Activated T-cell treated with anti-CD3 and anti-CD28 coated beads, Interleukin-2, amount 50 U/mL, for 4 hours (primary cell): ENCODE data around the gene B3GAT1. TPM values are rescaled to one million over a fixed set of nuclear protein-coding genes. Genes with fewer than 3 reads are reported as not detected.

Experiments used
- ATAC-seq, 2 donors: fragments of 200-7000 bp; cut with Tn5 transposase; one replicate each; pipeline ENCODE4 v1.10.0; 2021
- DNase-seq: peaks from one replicate; pipeline ENCODE4 v3.0.0-alpha.2; 2020
- H3K27me3 Mint-ChIP-seq: one replicate; pipeline ENCODE4 v1.8.0; 2021; ENCODE audit warnings: low read depth, mixed read lengths
- H3K36me3 Mint-ChIP-seq: one replicate; pipeline ENCODE4 v1.8.0; 2022; ENCODE audit warnings: mixed read lengths; ENCODE audit not compliant: insufficient read depth
- H3K4me1 Mint-ChIP-seq: one replicate; pipeline ENCODE4 v1.8.0; 2021; ENCODE audit warnings: low read depth, mixed read lengths
- H3K4me3 Mint-ChIP-seq: one replicate; pipeline ENCODE4 v1.8.0; 2021; ENCODE audit warnings: mild to moderate bottlenecking, moderate library complexity, mixed read lengths
- H3K9me3 Mint-ChIP-seq: one replicate; pipeline ENCODE4 v1.8.0; 2021; ENCODE audit warnings: mixed read lengths
- total RNA-seq, 3 donors: library from RNA; stranded (reverse); gene quantifications; one replicate each; pipeline ENCODE4 v1.2.1, GENCODE V29; 2021

B3GAT1 gene
- total RNA-seq, 3 donors from 2014 or later = 0.05 to 0.50 (median 0.33) TPM

GRCh38 chr11:134432776-134433175 is 20.7 kb upstream of the B3GAT1 start:
- H3K27me3 Mint-ChIP-seq = peaks cover 18% of the 10 kb centered on the region
- no peak for DNase-seq
- H3K9me3 Mint-ChIP-seq = no peaks in the 10 kb centered on the region
- H3K36me3 Mint-ChIP-seq = no peaks in the 10 kb centered on the region
- H3K4me3 Mint-ChIP-seq = no peak overlapping the region
- ATAC-seq = no peak
- H3K4me1 Mint-ChIP-seq = no peaks in the 10 kb centered on the region

DNA sequence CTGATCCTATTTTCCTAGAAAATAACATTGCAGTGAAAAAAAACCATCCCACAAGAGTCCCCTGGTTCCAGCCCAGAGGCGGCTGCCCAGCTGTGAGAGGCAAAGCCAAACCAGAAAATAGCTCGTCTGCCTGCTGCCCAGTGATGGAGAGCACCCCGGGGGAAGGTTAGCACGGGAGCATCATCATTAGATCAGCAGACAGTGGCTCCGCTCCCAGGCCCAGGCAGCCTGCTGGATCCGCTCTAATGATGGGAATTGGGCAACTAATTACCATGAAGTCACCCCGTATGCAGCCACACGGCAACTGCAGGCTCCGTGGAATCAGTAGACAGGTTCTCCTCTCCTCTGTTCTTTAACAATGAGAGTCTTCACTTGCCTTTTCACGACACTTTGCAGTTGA is 17.1 kb upstream of the B3GAT1 start:
- Mint-ChIP-seq H3K9me3 (no peaks in the 10 kb centered on the region), H3K27me3 (peaks cover 18% of the 10 kb centered on the region), H3K4me3 (no peak overlapping the region), H3K36me3 (no peaks in the 10 kb centered on the region), H3K4me1 (no peaks in the 10 kb centered on the region)
- ATAC-seq = no peak
- no peak for DNase-seq

DNA sequence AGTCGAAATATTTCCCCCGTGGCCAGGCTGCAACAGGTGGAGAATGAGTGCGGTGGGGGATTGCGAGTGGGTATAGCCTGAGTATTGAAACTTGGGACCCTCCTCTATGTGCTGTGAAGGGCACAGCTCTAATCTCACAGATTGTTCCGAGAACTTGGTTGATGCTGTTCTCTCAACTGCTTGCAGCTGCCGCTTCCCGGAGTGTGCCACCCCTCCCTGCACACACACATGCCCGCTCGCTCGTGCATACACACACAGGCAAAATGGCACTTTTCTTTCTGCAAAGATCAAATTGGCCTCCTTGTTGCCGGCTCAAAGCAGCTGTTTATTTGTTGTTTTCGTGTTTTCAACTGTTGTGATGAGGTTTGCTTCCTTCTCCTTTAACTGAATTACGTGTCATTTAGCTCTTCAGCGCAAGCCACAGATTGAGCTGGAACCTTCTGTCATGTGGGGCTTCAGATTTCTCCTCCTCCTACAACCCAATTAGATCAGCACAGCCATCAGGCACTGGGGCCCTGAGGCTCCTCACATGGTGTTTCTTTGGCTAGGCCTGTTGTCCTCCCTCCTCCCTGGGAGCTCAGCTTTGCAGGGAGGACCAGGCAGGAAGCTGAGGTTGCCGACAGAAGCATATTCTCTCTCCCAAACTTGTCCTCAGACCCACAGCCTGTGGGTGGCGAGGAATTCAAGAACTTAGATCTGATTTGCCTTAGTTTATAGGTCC is 13.9 kb upstream of the B3GAT1 start:
- peaks cover 9% of the 10 kb centered on the region for H3K27me3 Mint-ChIP-seq
- no peaks in the 10 kb centered on the region for H3K9me3 Mint-ChIP-seq
- no peaks in the 10 kb centered on the region for H3K36me3 Mint-ChIP-seq
- DNase-seq (no peak), ATAC-seq (no peak)
- H3K4me1 Mint-ChIP-seq = no peaks in the 10 kb centered on the region
- H3K4me3 Mint-ChIP-seq = no peak overlapping the region

DNA sequence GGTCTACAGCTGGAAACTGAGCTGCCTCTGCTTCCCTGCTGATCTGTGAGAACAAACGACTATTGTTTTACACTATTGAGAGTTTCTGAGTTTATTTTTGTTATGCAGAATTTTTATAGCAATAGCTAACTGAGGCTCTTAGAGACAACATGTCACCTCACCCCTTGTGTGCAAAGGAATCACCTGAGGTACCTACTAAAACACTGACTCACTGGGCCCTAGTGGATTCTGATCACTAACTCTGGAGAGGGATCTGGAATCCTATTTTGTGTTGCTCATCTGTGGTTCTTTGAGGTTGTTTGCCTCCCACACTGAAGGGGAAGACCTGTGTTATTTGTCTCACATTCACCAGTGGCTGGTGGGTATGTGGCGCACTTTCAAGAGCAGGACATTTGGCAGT is 13.4 kb upstream of the B3GAT1 start:
- Mint-ChIP-seq H3K27me3 (peaks cover 7% of the 10 kb centered on the region), H3K9me3 (no peaks in the 10 kb centered on the region), H3K4me3 (no peak overlapping the region), H3K4me1 (no peaks in the 10 kb centered on the region), H3K36me3 (no peaks in the 10 kb centered on the region)
- ATAC-seq (no peak), DNase-seq (no peak)

GRCh38 chr11:134423106-134423505 is 11.1 kb upstream of the B3GAT1 start:
- H3K4me1 Mint-ChIP-seq = no peaks in the 10 kb centered on the region
- no peaks in the 10 kb centered on the region for H3K9me3 Mint-ChIP-seq
- H3K4me3 Mint-ChIP-seq = no peak overlapping the region
- DNase-seq = no peak
- no peak for ATAC-seq
- no peaks in the 10 kb centered on the region for H3K27me3 Mint-ChIP-seq
- no peaks in the 10 kb centered on the region for H3K36me3 Mint-ChIP-seq

GRCh38 chr11:134417871-134418840 is 6.1 kb upstream of the B3GAT1 start:
- H3K4me1 Mint-ChIP-seq = peaks cover 2% of the 10 kb centered on the region
- no peaks in the 10 kb centered on the region for H3K36me3 Mint-ChIP-seq
- H3K9me3 Mint-ChIP-seq = no peaks in the 10 kb centered on the region
- ATAC-seq (no peak), DNase-seq (no peak)
- H3K4me3 Mint-ChIP-seq = no peak overlapping the region
- H3K27me3 Mint-ChIP-seq = peaks cover 31% of the 10 kb centered on the region

- DNase-seq = no peak
- Mint-ChIP-seq H3K27me3 (peaks cover 35% of the 10 kb centered on the region), H3K9me3 (no peaks in the 10 kb centered on the region), H3K4me1 (peaks cover 5% of the 10 kb centered on the region), H3K4me3 (no peak overlapping the region), H3K36me3 (no peaks in the 10 kb centered on the region)
- no peak for ATAC-seq
These were observed 4.7 kb upstream of the B3GAT1 start for GRCh38 chr11:134416726-134417125.

- Mint-ChIP-seq H3K9me3 (no peaks in the 10 kb centered on the region), H3K36me3 (no peaks in the 10 kb centered on the region), H3K27me3 (peaks cover 46% of the 10 kb centered on the region), H3K4me3 (no peak overlapping the region), H3K4me1 (peaks cover 10% of the 10 kb centered on the region)
- ATAC-seq (no peak), DNase-seq (no peak)
These were observed 3.0 kb upstream of the B3GAT1 start for GRCh38 chr11:134414766-134415765.

DNA sequence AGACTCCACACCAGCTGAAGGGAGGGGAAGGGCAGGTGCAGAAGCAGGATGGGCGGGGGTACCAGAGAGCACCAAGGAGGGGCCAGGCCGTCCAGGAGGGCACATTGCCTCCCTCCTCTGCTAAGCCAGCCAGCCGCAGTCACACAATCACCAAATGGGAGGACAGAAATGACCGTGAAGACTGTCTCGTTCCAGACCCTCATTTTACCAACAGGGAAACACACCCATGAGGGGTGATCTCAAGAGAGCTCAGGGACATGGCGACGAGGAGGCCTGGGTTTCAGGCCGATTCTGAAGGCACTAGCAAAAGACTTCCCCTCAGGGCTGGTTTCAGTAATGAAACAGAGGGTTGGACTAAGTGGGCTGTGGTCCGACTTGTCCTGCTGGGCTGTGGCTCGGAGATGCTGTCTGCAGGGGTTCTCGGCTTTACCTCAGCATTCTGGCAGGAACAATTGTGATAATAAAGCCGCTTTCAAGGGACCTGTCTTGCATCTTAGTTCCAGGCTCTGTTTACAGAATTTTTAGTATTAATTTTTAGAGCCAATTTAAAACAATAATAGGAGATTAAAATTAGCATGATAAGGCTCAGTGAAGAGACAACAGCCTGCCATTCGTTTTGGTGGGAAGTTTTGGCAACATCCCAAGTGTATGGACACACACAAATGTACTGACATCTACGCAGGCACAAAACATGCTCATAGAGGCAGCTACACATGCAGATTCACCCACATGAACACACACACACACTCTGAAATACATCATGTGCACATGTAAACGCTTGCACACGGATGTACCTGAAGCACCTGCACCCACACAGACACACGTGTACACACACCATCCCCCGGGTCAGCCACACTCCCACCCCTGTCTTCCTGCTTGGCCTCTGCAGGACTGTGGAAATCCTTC is 2.0 kb upstream of the B3GAT1 start:
- no peaks in the 10 kb centered on the region for H3K9me3 Mint-ChIP-seq
- peaks cover 11% of the 10 kb centered on the region for H3K4me1 Mint-ChIP-seq
- no peak for DNase-seq
- no peak for ATAC-seq
- peaks cover 55% of the 10 kb centered on the region for H3K27me3 Mint-ChIP-seq
- H3K4me3 Mint-ChIP-seq = peak overlapping the region; percentile 69
- no peaks in the 10 kb centered on the region for H3K36me3 Mint-ChIP-seq

GRCh38 chr11:134413043-134413825 is 1.2 kb upstream of the B3GAT1 start:
- H3K4me1 Mint-ChIP-seq = peaks cover 11% of the 10 kb centered on the region
- H3K36me3 Mint-ChIP-seq = no peaks in the 10 kb centered on the region
- H3K27me3 Mint-ChIP-seq = peaks cover 56% of the 10 kb centered on the region
- DNase-seq = no peak
- H3K4me3 Mint-ChIP-seq = peak overlapping the region; percentile 69
- no peaks in the 10 kb centered on the region for H3K9me3 Mint-ChIP-seq
- ATAC-seq = peak in 1 of 2 donors; percentile 5

DNA sequence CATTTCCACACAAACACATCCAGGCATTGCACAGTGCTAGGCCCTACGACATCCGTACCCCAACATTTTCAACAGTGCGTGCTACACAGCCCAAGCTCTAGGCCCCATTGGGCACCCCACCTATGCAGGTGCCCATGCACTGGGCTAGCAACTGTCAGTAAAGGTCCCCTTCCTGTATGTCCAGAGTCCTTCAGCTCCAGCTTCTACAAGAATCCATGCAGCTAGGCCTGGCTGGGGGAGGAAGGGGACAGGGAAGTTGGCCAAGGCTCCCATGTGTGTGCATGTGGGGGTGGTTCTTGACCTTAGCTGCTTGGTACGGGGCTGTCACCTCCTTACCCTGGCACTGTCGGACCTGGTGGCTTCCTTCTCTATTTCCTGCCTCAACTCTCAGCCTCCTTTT is 1.3 kb downstream of the B3GAT1 start:
- DNase-seq = no peak
- peak overlapping the region; percentile 71 for H3K4me3 Mint-ChIP-seq
- H3K9me3 Mint-ChIP-seq = no peaks in the 10 kb centered on the region
- ATAC-seq = no peak
- no peaks in the 10 kb centered on the region for H3K36me3 Mint-ChIP-seq
- peaks cover 11% of the 10 kb centered on the region for H3K4me1 Mint-ChIP-seq
- peaks cover 63% of the 10 kb centered on the region for H3K27me3 Mint-ChIP-seq

DNA sequence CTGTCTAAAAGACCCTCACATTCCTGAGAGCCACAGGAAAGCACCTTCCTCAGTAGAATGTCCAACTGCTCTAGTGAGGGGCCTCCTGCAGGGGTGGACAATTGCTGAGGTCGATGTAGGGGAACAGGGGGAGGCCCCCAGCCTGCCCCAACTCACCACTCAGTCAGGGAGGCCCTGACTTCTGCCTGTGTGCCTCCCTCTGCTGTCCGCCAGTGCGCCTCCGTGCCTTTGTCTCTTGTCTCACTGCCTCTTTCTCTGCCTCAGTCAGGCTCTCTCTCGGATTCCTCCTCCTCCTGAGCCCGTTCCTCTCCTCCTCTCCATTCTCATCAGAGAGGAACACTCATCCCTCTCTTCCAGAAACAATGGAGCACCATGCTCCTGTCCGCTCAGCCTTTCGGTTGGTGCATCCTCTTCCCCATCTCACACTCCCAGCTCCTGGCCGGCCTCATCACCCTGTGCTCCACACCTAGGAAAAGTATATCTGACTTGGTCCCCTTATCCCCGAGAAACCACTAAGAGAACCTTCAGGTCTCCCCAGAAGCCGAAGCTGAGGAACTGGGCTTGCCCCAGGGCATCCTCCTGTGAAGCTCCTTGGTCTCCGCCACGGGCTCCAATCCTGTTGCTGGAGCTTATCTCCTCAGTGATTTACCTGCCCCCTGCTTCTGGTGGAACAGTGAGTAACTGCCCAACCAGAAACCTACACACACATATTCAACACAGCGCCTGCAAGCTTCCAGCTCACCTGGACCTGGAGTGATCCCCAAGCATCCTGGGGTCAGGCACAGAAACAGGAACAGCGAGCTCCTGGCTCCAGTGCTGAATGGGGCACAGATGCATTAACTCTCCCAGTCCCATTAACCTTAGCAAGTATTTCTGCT is 2.3 kb downstream of the B3GAT1 start:
- Mint-ChIP-seq H3K9me3 (no peaks in the 10 kb centered on the region), H3K4me1 (peaks cover 11% of the 10 kb centered on the region), H3K27me3 (peaks cover 59% of the 10 kb centered on the region), H3K36me3 (no peaks in the 10 kb centered on the region), H3K4me3 (no peak overlapping the region)
- DNase-seq (no peak), ATAC-seq (no peak)
